Panc1 (cell line): ENCODE results near the gene GAB1. TPM values are rescaled to one million over a fixed set of nuclear protein-coding genes. Genes with fewer than 3 reads are reported as not detected.
A peak's percentile ranks its signal among the peaks of the same experiment; 100 is the strongest.

Experiments used
- ATAC-seq: fragments of 200-7000 bp; cut with Tn5 transposase; 2 replicates; pipeline ENCODE4 v1.9.1; 2020; ENCODE audit warnings: mild to moderate bottlenecking, moderate library complexity
- BruUV-seq: library from RNA; stranded (reverse); fragments of 400-500 nt; replicated peaks from 2 replicates; lab custom pipeline; 2021; lab: Mats Ljungman, UMichigan
- CTCF ChIA-PET: fragments of 300-600 bp; sonication (Branson Sonifier 250); formaldehyde crosslinking; loops from one replicate; lab custom pipeline; 2022; ENCODE audit warnings: antibody characterized with exemption; lab: Charles Lee
- POLR2A ChIA-PET: fragments of 300-600 bp; sonication (Branson Sonifier 250); formaldehyde crosslinking; loops from one replicate; lab custom pipeline; 2022; ENCODE audit warnings: antibody characterized with exemption; lab: Charles Lee
- DNase-seq: peaks from one replicate; pipeline ENCODE4 v3.0.0-alpha.2; 2010; ENCODE audit warnings: low read depth, low spot score
- H3K27ac ChIP-seq: 2 replicates; pipeline ENCODE4 v1.5.1; 2011; ENCODE audit warnings: mild to moderate bottlenecking, low read length, inconsistent platforms
- H3K27me3 ChIP-seq: fragments of 200-500 bp; sonication (Bioruptor generic); 2 replicates; pipeline ENCODE4 v1.6.0; 2014; ENCODE audit warnings: low read length, inconsistent platforms; ENCODE audit not compliant: control insufficient read depth, insufficient read depth
- H3K36me3 ChIP-seq: fragments of 200-500 bp; sonication (Bioruptor generic); 2 replicates; pipeline ENCODE4 v1.5.1; 2014; ENCODE audit warnings: inconsistent platforms, mild to moderate bottlenecking, low read length, moderate library complexity; ENCODE audit not compliant: control insufficient read depth, insufficient read depth
- H3K4me1 ChIP-seq: 2 replicates; pipeline ENCODE4 v1.5.1; 2011; ENCODE audit warnings: inconsistent platforms, mild to moderate bottlenecking, low read length, moderate library complexity; ENCODE audit not compliant: control insufficient read depth, insufficient read depth
- H3K4me3 ChIP-seq, 2 experiments: 2 replicates each; pipeline ENCODE4 v1.5.1; 2011 to 2012; ENCODE audit warnings: low read depth in 2 of 2, low read length in 2 of 2, mild to moderate bottlenecking in 2 of 2, inconsistent platforms in 1 of 2, moderate library complexity in 1 of 2
- H3K9me3 ChIP-seq: fragments of 200-500 bp; sonication (Bioruptor generic); 2 replicates; pipeline ENCODE4 v1.5.1; 2014; ENCODE audit warnings: low read depth, mild to moderate bottlenecking, inconsistent platforms, low read length, moderate library complexity; ENCODE audit not compliant: control insufficient read depth, insufficient read depth
- POLR2AphosphoS5 ChIP-seq: IDR thresholded peaks from 2 replicates; pipeline ENCODE4 v1.6.1; 2012; ENCODE audit warnings: mild to moderate bottlenecking, low read depth, low read length, moderate library complexity
- SIN3A ChIP-seq: IDR thresholded peaks from 2 replicates; pipeline ENCODE4 v1.6.1; 2012; ENCODE audit warnings: low read depth, mild to moderate bottlenecking, low read length, moderate library complexity, borderline replicate concordance; ENCODE audit not compliant: insufficient read depth
- TCF7L2 ChIP-seq: IDR thresholded peaks from 2 replicates; pipeline ENCODE4 v1.6.1; 2011; ENCODE audit warnings: mild to moderate bottlenecking, low read depth, low read length, inconsistent platforms
- in situ Hi-C: cut with HindIII; loops from 2 replicates; pipeline ENCODE4 v1.10.0; 2016; ENCODE audit warnings: low sequenced_read_pairs, low pct_unique_long_range_greater_than_20kb
- intact Hi-C: fragments of 100-400 bp; cut with micrococcal nuclease; formaldehyde crosslinking; loops from one replicate; pipeline ENCODE4 v1.10.0; 2022; ENCODE audit not compliant: unreplicated experiment
- total RNA-seq: library from RNA; stranded (reverse); gene quantifications from one replicate; pipeline ENCODE4 v1.2.1, GENCODE V29; 2021; ENCODE audit not compliant: unreplicated experiment
- TF ChIP-seq, protein P1 (sequence below): fragments of 450-650 bp; IDR thresholded peaks from 2 replicates; pipeline ENCODE4 v1.5.1; 2017; ENCODE audit warnings: mild to moderate bottlenecking
- TF ChIP-seq, protein P2 (sequence below), 2 experiments: IDR thresholded peaks; 2 replicates each; pipeline ENCODE4 v1.6.1; 2011 to 2012; ENCODE audit warnings: low read depth in 2 of 2, control low read depth in 1 of 2, low read length in 1 of 2, mild to moderate bottlenecking in 1 of 2, moderate library complexity in 1 of 2; ENCODE audit not compliant: insufficient read depth in 1 of 2

Gene GAB1
- total RNA-seq, 1 experiment from 2014 or later = 2.8 TPM

DNA sequence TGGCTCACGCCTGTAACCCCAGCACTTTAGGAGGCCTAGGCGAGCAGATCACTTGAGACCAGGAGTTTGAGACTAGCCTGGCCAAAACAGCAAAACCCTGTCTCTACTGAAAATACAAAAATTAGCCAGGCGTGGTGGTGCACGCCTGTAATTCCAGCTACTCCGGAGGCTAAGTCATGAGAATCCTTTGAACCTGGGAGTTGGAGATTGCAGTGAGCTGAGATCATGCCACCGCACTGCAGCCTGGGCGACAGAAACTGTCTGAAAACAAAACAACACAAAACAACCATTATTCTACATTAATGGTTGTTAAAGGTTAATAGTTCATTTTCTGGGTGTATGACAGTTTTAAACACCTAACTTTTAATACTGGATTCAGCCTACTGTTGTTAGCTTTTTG, 175.2 kb downstream of the GAB1 start:
- intact Hi-C loops = no loop called here
- POLR2A ChIA-PET = no interaction called here
- in situ Hi-C loops = no loop called here

DNA sequence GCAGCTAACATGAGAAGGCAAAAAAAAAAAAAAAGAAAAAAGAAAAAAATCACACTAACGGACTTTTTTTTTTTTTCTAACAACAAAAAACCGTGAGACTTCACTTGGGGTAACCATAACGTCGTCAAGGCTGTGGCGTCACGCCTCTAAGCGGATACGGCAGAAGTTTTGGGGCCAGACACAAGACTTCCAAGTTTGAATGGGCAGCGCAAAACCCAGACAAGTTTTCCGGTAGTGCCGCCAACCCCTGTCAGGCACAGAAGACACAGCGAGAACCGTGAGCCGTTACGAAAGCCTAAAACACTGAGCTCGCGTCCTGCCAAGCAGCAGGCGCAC, 176.3 kb downstream of the GAB1 start:
- in situ Hi-C loops (no loop called here), intact Hi-C loops (no loop called here)
- TF ChIP-seq TCF7L2 (no peak), POLR2AphosphoS5 (no peak), SIN3A (no peak)
- TF ChIP-seq, protein P1, sequence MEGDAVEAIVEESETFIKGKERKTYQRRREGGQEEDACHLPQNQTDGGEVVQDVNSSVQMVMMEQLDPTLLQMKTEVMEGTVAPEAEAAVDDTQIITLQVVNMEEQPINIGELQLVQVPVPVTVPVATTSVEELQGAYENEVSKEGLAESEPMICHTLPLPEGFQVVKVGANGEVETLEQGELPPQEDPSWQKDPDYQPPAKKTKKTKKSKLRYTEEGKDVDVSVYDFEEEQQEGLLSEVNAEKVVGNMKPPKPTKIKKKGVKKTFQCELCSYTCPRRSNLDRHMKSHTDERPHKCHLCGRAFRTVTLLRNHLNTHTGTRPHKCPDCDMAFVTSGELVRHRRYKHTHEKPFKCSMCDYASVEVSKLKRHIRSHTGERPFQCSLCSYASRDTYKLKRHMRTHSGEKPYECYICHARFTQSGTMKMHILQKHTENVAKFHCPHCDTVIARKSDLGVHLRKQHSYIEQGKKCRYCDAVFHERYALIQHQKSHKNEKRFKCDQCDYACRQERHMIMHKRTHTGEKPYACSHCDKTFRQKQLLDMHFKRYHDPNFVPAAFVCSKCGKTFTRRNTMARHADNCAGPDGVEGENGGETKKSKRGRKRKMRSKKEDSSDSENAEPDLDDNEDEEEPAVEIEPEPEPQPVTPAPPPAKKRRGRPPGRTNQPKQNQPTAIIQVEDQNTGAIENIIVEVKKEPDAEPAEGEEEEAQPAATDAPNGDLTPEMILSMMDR = no peak
- TF ChIP-seq, protein P2, sequence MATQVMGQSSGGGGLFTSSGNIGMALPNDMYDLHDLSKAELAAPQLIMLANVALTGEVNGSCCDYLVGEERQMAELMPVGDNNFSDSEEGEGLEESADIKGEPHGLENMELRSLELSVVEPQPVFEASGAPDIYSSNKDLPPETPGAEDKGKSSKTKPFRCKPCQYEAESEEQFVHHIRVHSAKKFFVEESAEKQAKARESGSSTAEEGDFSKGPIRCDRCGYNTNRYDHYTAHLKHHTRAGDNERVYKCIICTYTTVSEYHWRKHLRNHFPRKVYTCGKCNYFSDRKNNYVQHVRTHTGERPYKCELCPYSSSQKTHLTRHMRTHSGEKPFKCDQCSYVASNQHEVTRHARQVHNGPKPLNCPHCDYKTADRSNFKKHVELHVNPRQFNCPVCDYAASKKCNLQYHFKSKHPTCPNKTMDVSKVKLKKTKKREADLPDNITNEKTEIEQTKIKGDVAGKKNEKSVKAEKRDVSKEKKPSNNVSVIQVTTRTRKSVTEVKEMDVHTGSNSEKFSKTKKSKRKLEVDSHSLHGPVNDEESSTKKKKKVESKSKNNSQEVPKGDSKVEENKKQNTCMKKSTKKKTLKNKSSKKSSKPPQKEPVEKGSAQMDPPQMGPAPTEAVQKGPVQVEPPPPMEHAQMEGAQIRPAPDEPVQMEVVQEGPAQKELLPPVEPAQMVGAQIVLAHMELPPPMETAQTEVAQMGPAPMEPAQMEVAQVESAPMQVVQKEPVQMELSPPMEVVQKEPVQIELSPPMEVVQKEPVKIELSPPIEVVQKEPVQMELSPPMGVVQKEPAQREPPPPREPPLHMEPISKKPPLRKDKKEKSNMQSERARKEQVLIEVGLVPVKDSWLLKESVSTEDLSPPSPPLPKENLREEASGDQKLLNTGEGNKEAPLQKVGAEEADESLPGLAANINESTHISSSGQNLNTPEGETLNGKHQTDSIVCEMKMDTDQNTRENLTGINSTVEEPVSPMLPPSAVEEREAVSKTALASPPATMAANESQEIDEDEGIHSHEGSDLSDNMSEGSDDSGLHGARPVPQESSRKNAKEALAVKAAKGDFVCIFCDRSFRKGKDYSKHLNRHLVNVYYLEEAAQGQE (IDR thresholded peaks at IDR 0.05; ENCODE audit: insufficient read depth in 1 of 2, low read depth in 2 of 2, low read length in 1 of 2) = no peak
- peak overlapping the region; percentile 91 to 93 for H3K4me3 ChIP-seq
- CTCF ChIA-PET = no interaction called here
- no TSS peak for BruUV-seq
- DNase-seq = no peak
- POLR2A ChIA-PET = interaction anchor here (0.6 kb wide), 1 partner anchor 1273 kb away, joined by 10 read pairs; no protein-coding TSS in a partner anchor
- peak overlapping the region; percentile 80 for H3K27ac ChIP-seq
- peaks cover 16% of the 10 kb centered on the region for H3K36me3 ChIP-seq
- peak; percentile 66 for ATAC-seq
- H3K27me3 ChIP-seq = no peaks in the 10 kb centered on the region
- H3K9me3 ChIP-seq = no peaks in the 10 kb centered on the region
- peaks cover 16% of the 10 kb centered on the region for H3K4me1 ChIP-seq

More for the DNA sequence above, 175.2 kb downstream of the GAB1 start:
- Histone ChIP-seq H3K27ac (no peak overlapping the region), H3K4me3 (no peak overlapping the region), H3K36me3 (peaks cover 11% of the 10 kb centered on the region), H3K4me1 (peaks cover 16% of the 10 kb centered on the region), H3K27me3 (no peaks in the 10 kb centered on the region; the same call in 1 of the 2 replicates), H3K9me3 (no peaks in the 10 kb centered on the region)
- no peak for ATAC-seq
- BruUV-seq = no TSS peak
- TF ChIP-seq, protein P1 = no peak
- TF ChIP-seq SIN3A = no peak
- TF ChIP-seq POLR2AphosphoS5 = no peak
- TF ChIP-seq TCF7L2 = no peak
- TF ChIP-seq, protein P2 (IDR thresholded peaks at IDR 0.05; ENCODE audit: insufficient read depth in 1 of 2, low read depth in 2 of 2, low read length in 1 of 2) = no peak
- DNase-seq = no peak
- CTCF ChIA-PET = no interaction called here
